ENCODE data around the gene ANKRD62.

ANKRD62 gene

DNA sequence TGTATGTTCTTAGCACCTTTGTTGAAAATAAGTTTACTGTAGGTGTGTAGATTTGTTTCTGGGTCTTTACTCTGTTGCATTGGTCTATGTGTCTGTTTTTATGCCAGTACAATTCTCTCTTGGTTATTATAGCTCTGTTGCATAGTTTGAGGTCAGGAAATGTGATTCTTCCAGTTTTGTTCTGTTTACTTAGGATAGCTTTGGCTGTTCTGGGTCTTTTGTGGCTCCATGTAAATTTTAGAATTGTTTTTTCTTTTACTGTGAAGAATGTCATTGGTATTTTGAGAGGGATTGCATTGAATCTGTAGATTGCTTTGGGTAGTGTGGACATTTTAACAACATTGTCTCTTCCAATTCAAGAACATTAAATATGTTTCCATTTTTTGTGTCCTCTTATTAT lies 69.1 kb downstream of the ANKRD62 start:
- TF ChIP-seq, protein P1, sequence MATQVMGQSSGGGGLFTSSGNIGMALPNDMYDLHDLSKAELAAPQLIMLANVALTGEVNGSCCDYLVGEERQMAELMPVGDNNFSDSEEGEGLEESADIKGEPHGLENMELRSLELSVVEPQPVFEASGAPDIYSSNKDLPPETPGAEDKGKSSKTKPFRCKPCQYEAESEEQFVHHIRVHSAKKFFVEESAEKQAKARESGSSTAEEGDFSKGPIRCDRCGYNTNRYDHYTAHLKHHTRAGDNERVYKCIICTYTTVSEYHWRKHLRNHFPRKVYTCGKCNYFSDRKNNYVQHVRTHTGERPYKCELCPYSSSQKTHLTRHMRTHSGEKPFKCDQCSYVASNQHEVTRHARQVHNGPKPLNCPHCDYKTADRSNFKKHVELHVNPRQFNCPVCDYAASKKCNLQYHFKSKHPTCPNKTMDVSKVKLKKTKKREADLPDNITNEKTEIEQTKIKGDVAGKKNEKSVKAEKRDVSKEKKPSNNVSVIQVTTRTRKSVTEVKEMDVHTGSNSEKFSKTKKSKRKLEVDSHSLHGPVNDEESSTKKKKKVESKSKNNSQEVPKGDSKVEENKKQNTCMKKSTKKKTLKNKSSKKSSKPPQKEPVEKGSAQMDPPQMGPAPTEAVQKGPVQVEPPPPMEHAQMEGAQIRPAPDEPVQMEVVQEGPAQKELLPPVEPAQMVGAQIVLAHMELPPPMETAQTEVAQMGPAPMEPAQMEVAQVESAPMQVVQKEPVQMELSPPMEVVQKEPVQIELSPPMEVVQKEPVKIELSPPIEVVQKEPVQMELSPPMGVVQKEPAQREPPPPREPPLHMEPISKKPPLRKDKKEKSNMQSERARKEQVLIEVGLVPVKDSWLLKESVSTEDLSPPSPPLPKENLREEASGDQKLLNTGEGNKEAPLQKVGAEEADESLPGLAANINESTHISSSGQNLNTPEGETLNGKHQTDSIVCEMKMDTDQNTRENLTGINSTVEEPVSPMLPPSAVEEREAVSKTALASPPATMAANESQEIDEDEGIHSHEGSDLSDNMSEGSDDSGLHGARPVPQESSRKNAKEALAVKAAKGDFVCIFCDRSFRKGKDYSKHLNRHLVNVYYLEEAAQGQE (IDR thresholded peaks at IDR 0.05; ENCODE audit: insufficient read depth in 1 of 2, low read depth in 2 of 2, low read length in 2 of 2): no peak
- no peak for TF ChIP-seq POLR2AphosphoS5 (IDR thresholded peaks at IDR 0.05; ENCODE audit: low read depth, low read length)

DNA sequence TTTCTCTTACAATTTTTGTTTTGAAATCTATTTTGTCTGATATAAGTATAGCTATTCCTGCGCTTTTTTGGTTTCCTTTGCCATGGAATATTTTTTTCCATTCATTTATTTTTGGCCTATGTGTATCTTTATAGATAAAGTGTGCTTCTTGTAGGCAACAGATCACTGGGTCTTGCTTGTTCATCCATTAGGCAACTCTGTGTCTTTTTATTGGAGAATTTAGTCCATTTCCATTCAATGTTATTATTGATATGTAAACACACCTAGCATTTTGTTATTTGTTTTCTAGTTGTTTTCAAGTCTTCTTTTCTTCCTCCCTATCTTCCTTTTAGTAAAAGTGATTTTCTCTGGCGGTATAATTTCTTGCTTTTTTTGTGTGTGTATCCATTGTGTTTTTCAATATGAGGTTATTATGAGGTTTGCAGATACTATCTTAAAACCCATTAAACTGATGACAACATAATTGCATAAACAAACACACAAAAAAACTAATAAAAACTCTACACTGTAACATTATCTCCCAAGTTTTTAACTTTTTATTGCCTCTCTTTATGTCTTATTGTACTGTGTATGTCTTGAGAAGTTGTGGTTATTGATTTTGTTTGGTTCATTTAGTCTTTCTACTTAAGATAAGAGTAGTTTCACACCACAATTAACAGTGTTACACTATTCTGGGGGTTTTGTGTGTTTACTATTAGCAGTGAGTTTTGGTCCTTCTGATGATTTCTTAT lies 71.6 kb downstream of the ANKRD62 start:
- TF ChIP-seq FOXP2 (optimal IDR thresholded peaks at IDR 0.05; ENCODE audit: borderline replicate concordance, extremely low read depth, extremely low read length, insufficient read depth) (no peak), POLR2AphosphoS5 (IDR thresholded peaks at IDR 0.05; ENCODE audit: low read depth, low read length) (no peak), TAF1 (IDR thresholded peaks at IDR 0.05; ENCODE audit: borderline replicate concordance, insufficient read depth, low read length) (no peak), SIN3A (IDR thresholded peaks at IDR 0.05; ENCODE audit: borderline replicate concordance, insufficient read depth, low read length) (no peak)
- TF ChIP-seq, protein P1 (IDR thresholded peaks at IDR 0.05; ENCODE audit: insufficient read depth in 1 of 2, low read depth in 2 of 2, low read length in 2 of 2): no peak

Data from PFSK-1 (cell line).